HCT116 (cell line): ENCODE data around the gene IQGAP2. TPM values are rescaled to one million over a fixed set of nuclear protein-coding genes. Genes with fewer than 3 reads are reported as not detected.

ENCODE experiments used
- ATAC-seq: fragments of 200-7000 bp; cut with Tn5 transposase; 2 replicates; pipeline ENCODE4 v1.9.1; 2020; ENCODE audit warnings: mild to moderate bottlenecking, moderate library complexity
- BruUV-seq: library from RNA; stranded (reverse); fragments of 400-500 nt; replicated peaks from 2 replicates; lab custom pipeline; 2021; lab: Mats Ljungman, UMichigan
- CTCF ChIA-PET: fragments of 300-600 bp; sonication (Branson Sonifier 250); formaldehyde crosslinking; loops from one replicate; lab custom pipeline; 2021; ENCODE audit warnings: antibody characterized with exemption; lab: Charles Lee
- POLR2A ChIA-PET: fragments of 300-600, 350-600 bp; sonication (Branson Sonifier 250); formaldehyde crosslinking; loops from one replicate; lab custom pipeline; 2021; ENCODE audit warnings: antibody characterized with exemption; lab: Charles Lee
- RAD21 ChIA-PET, 2 experiments: fragments of 300-600 bp; sonication (Branson Sonifier 250); formaldehyde crosslinking; loops; one replicate each; lab custom pipeline; 2023; ENCODE audit warnings: low total read pairs in 2 of 2; ENCODE audit not compliant: uncharacterized antibody in 2 of 2, unreplicated experiment in 2 of 2, low non-redundant PET in 1 of 2; lab: Charles Lee
- DNase-seq: peaks from one replicate; pipeline ENCODE4 v3.0.0-alpha.2; 2010; ENCODE audit warnings: low read depth, low spot score
- H2AFZ ChIP-seq: fragments of 200-600 bp; shearing (Covaris generic), sonication (generic); 2 replicates; pipeline ENCODE4 v1.6.1; 2017; ENCODE audit warnings: low read depth, mixed run types, mixed read lengths, antibody characterized with exemption, low read length; ENCODE audit not compliant: poor library complexity, severe bottlenecking
- H3K27ac ChIP-seq: 2 replicates; pipeline ENCODE4 v1.5.1; 2012; ENCODE audit warnings: low read depth, low read length
- H3K27me3 ChIP-seq: fragments of 200-600 bp; sonication (generic); 2 replicates; pipeline ENCODE4 v1.6.1; 2016; ENCODE audit warnings: mixed run types, low read length, mixed read lengths; ENCODE audit not compliant: insufficient read depth
- H3K36me3 ChIP-seq, 2 experiments: fragments of 200-500 bp in 1 of 2; fragments of 200-600 bp in 1 of 2; sonication (Bioruptor generic) in 1 of 2; sonication (generic) in 1 of 2; 2 replicates each; pipeline versions ENCODE4 v1.5.1 to v1.6.1; 2014 to 2016; ENCODE audit warnings: low read length in 2 of 2, inconsistent platforms in 1 of 2, mixed read lengths in 1 of 2, mixed run types in 1 of 2; ENCODE audit not compliant: insufficient read depth in 2 of 2, control insufficient read depth in 1 of 2
- H3K4me1 ChIP-seq, 2 experiments: fragments of 200-600 bp in 1 of 2; sonication (generic) in 1 of 2; 2 replicates each; pipeline versions ENCODE4 v1.5.1 to v1.6.1; 2012 to 2017; ENCODE audit warnings: low read length in 2 of 2, inconsistent platforms in 1 of 2, mild to moderate bottlenecking in 1 of 2, mixed read lengths in 1 of 2, mixed run types in 1 of 2, moderate library complexity in 1 of 2; ENCODE audit not compliant: insufficient read depth in 2 of 2, control insufficient read depth in 1 of 2
- H3K4me2 ChIP-seq: fragments of 200-600 bp; sonication (generic); 2 replicates; pipeline ENCODE4 v1.6.1; 2017; ENCODE audit warnings: mixed run types, low read length, mixed read lengths
- H3K4me3 ChIP-seq, 2 experiments: fragments of 200-600 bp in 1 of 2; sonication (generic) in 1 of 2; replicated peaks in 1 of 2; 2 replicates each; pipeline ENCODE4 v1.5.1; 2011 to 2016; ENCODE audit warnings: low read length in 2 of 2, control low read depth in 1 of 2, low read depth in 1 of 2, mild to moderate bottlenecking in 1 of 2, mixed read lengths in 1 of 2, mixed run types in 1 of 2
- H3K79me2 ChIP-seq: fragments of 200-600 bp; sonication (generic); 2 replicates; pipeline ENCODE4 v1.6.1; 2017; ENCODE audit warnings: mild to moderate bottlenecking, mixed run types, low read length, moderate library complexity, mixed read lengths; ENCODE audit not compliant: insufficient read depth
- H3K9ac ChIP-seq: fragments of 200-600 bp; sonication (generic); 2 replicates; pipeline ENCODE4 v1.6.1; 2016; ENCODE audit warnings: low read length, mixed read lengths
- H3K9me2 ChIP-seq: fragments of 200-600 bp; sonication (generic), shearing (Covaris generic); 2 replicates; pipeline ENCODE4 v1.6.1; 2017; ENCODE audit warnings: mixed run types, mild to moderate bottlenecking, moderate library complexity; ENCODE audit not compliant: insufficient read depth
- H3K9me3 ChIP-seq, 2 experiments: fragments of 200-500 bp in 1 of 2; fragments of 200-600 bp in 1 of 2; sonication (Bioruptor generic) in 1 of 2; sonication (generic) in 1 of 2; 2 replicates each; pipeline ENCODE4 v1.6.1; 2014 to 2017; ENCODE audit warnings: low read length in 2 of 2, mixed read lengths in 2 of 2, inconsistent platforms in 1 of 2, low read depth in 1 of 2, mild to moderate bottlenecking in 1 of 2, mixed run types in 1 of 2, moderate library complexity in 1 of 2; ENCODE audit not compliant: control insufficient read depth in 1 of 2, insufficient read depth in 1 of 2
- H4K20me1 ChIP-seq: fragments of 200-600 bp; sonication (generic), shearing (Covaris generic); 2 replicates; pipeline ENCODE4 v1.6.1; 2017; ENCODE audit warnings: mixed run types, mild to moderate bottlenecking, moderate library complexity; ENCODE audit not compliant: insufficient read depth
- CEBPB ChIP-seq: IDR thresholded peaks from 2 replicates; pipeline ENCODE4 v1.6.1; 2012; ENCODE audit warnings: low read depth
- ELF1 ChIP-seq: IDR thresholded peaks from 2 replicates; pipeline ENCODE4 v1.6.1; 2012; ENCODE audit warnings: low read depth, borderline replicate concordance
- EZH2phosphoT487 ChIP-seq: fragments of 200-600 bp; IDR thresholded peaks from 2 replicates; pipeline ENCODE4 v1.6.1; 2018; ENCODE audit warnings: antibody characterized with exemption, borderline replicate concordance
- JUND ChIP-seq: IDR thresholded peaks from 2 replicates; pipeline ENCODE4 v1.6.1; 2012
- POLR2A ChIP-seq: IDR thresholded peaks from 2 replicates; pipeline ENCODE4 v1.7.0; 2011; ENCODE audit warnings: borderline replicate concordance; ENCODE audit not compliant: insufficient read depth, insufficient read length; ENCODE audit errors: extremely low read depth
- POLR2AphosphoS5 ChIP-seq: IDR thresholded peaks from 2 replicates; pipeline ENCODE4 v1.6.1; 2011; ENCODE audit warnings: mild to moderate bottlenecking, low read depth, low read length, moderate library complexity
- RAD21 ChIP-seq: IDR thresholded peaks from 2 replicates; pipeline ENCODE4 v1.6.1; 2012; ENCODE audit warnings: low read depth, mild to moderate bottlenecking
- SIN3A ChIP-seq: IDR thresholded peaks from 2 replicates; pipeline ENCODE4 v1.6.1; 2012; ENCODE audit warnings: low read depth
- SRF ChIP-seq: IDR thresholded peaks from 2 replicates; pipeline ENCODE4 v1.6.1; 2012; ENCODE audit warnings: low read depth
- intact Hi-C: fragments of 100-400 bp; cut with micrococcal nuclease; formaldehyde crosslinking; loops from 2 replicates; pipeline ENCODE4 v1.10.0; 2022
- total RNA-seq: library from RNA; stranded (reverse); gene quantifications from one replicate; pipeline ENCODE4 v1.2.1, GENCODE V29; 2021; ENCODE audit not compliant: unreplicated experiment
- TF ChIP-seq, protein P1 (sequence below): IDR thresholded peaks from 2 replicates; pipeline ENCODE4 v1.6.1; 2012; ENCODE audit warnings: low read depth
- TF ChIP-seq, protein P2 (sequence below): IDR thresholded peaks from 2 replicates; pipeline ENCODE4 v1.6.1; 2011; ENCODE audit warnings: mild to moderate bottlenecking, low read length, moderate library complexity; ENCODE audit not compliant: insufficient replicate concordance; ENCODE audit errors: extremely low read depth
- TF ChIP-seq, protein P3 (sequence below): IDR thresholded peaks from 2 replicates; pipeline ENCODE4 v1.6.1; 2012

The IQGAP2 gene
- total RNA-seq, 1 experiment from 2014 or later = 2.0 TPM

DNA sequence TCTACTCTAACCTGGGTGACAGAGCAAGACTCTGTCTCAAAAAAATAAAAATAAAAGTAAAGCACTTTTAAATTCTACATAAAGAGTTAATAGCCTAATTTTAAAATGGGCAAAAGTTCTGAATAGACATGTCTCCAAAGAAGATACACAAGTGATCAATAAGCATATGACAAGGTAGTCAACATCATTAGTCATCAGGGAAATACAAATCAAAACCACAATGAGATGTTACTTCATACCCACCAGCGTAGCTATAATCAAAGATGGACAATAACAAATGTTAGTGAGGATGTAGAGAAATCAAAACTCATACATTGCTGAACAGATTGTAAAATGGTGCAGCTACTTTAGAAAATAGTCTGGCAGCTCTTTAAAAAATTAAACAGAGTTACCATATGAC is 64.1 kb downstream of the IQGAP2 start:
- ATAC-seq (no peak), DNase-seq (no peak)
- Histone ChIP-seq H2AFZ (no peak overlapping the region), H3K79me2 (no peaks in the 10 kb centered on the region), H3K4me2 (no peak overlapping the region), H3K9me3 (no peaks in the 10 kb centered on the region), H3K27me3 (0 out of 2 replicates have a peak, but pooled peaks cover 4% of the 10 kb centered on the region), H3K9me2 (no peaks in the 10 kb centered on the region), H4K20me1 (no peaks in the 10 kb centered on the region)
- BruUV-seq = no TSS peak
- CTCF ChIA-PET = interaction anchor here (1.0 kb wide), 1 partner anchor 16 kb away, joined by 3 read pairs; no protein-coding TSS in a partner anchor
- intact Hi-C loops = no loop called here
- TF ChIP-seq CEBPB = no peak
- TF ChIP-seq, all 23 proteins: peak for 0
- H3K36me3 ChIP-seq = no peaks in the 10 kb centered on the region
- POLR2A ChIA-PET = no interaction called here
- H3K4me1 ChIP-seq = no peaks in the 10 kb centered on the region; a peak in 1 of 4 replicates
- H3K4me3 ChIP-seq = no peak overlapping the region
- no peak overlapping the region for H3K9ac ChIP-seq
- no peak overlapping the region for H3K27ac ChIP-seq
- RAD21 ChIA-PET = no interaction called here

DNA sequence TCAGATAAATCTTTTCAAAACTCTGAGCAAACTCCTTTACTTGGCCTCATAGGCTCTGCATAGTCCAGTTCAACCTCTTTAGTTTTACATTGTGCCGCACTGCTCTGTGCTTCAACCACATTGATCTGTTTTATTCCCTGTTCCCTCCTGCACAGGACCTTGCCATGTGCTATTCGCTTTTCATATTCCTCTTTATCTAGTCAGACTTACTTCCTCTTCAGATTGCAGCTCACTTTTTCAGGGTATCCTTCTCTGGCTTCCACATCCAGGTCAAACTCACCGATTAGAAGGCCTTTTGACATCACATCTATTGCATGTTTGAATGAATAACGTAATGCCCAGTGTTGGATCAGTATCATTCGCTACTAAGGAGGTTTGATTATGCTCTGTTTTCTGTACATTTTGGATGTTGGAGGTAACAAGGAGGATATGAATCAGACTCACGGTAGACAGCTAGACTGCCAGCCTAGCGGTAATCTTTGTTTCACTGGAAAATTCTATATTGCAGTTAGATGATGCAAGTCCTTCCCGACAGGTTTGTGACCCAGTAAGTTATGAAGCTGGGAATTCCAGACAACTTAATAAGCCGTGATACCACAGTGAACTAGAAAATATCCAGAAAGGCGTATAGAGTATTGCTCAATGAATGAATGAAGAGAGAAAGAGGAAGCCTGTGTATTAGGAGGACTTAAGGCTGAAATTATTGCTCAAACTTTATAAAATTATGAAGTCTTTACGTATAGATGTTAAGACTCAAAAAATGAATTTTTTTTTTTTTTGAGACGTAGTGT is 65.7 kb downstream of the IQGAP2 start:
- H3K9me3 ChIP-seq = no peaks in the 10 kb centered on the region
- H3K4me1 ChIP-seq = peaks cover 0 to 2% of the 10 kb centered on the region in 2 experiments; a peak in 1 of 4 replicates
- H3K36me3 ChIP-seq = no peaks in the 10 kb centered on the region
- CTCF ChIA-PET = no interaction called here
- no peaks in the 10 kb centered on the region for H3K79me2 ChIP-seq
- H3K9me2 ChIP-seq = no peaks in the 10 kb centered on the region
- no peak for DNase-seq
- H3K4me2 ChIP-seq = no peak overlapping the region
- H3K4me3 ChIP-seq = no peak overlapping the region
- POLR2A ChIA-PET = no interaction called here
- intact Hi-C loops = no loop called here
- BruUV-seq = no TSS peak
- H4K20me1 ChIP-seq = no peaks in the 10 kb centered on the region
- TF ChIP-seq, protein P1, sequence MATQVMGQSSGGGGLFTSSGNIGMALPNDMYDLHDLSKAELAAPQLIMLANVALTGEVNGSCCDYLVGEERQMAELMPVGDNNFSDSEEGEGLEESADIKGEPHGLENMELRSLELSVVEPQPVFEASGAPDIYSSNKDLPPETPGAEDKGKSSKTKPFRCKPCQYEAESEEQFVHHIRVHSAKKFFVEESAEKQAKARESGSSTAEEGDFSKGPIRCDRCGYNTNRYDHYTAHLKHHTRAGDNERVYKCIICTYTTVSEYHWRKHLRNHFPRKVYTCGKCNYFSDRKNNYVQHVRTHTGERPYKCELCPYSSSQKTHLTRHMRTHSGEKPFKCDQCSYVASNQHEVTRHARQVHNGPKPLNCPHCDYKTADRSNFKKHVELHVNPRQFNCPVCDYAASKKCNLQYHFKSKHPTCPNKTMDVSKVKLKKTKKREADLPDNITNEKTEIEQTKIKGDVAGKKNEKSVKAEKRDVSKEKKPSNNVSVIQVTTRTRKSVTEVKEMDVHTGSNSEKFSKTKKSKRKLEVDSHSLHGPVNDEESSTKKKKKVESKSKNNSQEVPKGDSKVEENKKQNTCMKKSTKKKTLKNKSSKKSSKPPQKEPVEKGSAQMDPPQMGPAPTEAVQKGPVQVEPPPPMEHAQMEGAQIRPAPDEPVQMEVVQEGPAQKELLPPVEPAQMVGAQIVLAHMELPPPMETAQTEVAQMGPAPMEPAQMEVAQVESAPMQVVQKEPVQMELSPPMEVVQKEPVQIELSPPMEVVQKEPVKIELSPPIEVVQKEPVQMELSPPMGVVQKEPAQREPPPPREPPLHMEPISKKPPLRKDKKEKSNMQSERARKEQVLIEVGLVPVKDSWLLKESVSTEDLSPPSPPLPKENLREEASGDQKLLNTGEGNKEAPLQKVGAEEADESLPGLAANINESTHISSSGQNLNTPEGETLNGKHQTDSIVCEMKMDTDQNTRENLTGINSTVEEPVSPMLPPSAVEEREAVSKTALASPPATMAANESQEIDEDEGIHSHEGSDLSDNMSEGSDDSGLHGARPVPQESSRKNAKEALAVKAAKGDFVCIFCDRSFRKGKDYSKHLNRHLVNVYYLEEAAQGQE = no peak
- no peak for TF ChIP-seq SIN3A
- no peak for TF ChIP-seq SRF
- no peak for TF ChIP-seq POLR2AphosphoS5
- TF ChIP-seq JUND = no peak
- no peak for TF ChIP-seq CEBPB
- TF ChIP-seq ELF1 = no peak
- TF ChIP-seq RAD21 = no peak
- TF ChIP-seq POLR2A = no peak
- TF ChIP-seq EZH2phosphoT487 = no peak
- TF ChIP-seq, protein P2, sequence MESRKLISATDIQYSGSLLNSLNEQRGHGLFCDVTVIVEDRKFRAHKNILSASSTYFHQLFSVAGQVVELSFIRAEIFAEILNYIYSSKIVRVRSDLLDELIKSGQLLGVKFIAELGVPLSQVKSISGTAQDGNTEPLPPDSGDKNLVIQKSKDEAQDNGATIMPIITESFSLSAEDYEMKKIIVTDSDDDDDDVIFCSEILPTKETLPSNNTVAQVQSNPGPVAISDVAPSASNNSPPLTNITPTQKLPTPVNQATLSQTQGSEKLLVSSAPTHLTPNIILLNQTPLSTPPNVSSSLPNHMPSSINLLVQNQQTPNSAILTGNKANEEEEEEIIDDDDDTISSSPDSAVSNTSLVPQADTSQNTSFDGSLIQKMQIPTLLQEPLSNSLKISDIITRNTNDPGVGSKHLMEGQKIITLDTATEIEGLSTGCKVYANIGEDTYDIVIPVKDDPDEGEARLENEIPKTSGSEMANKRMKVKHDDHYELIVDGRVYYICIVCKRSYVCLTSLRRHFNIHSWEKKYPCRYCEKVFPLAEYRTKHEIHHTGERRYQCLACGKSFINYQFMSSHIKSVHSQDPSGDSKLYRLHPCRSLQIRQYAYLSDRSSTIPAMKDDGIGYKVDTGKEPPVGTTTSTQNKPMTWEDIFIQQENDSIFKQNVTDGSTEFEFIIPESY = no peak
- TF ChIP-seq, protein P3, sequence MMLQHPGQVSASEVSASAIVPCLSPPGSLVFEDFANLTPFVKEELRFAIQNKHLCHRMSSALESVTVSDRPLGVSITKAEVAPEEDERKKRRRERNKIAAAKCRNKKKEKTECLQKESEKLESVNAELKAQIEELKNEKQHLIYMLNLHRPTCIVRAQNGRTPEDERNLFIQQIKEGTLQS = no peak
- H3K9ac ChIP-seq = no peak overlapping the region
- no peak for ATAC-seq
- no peak overlapping the region for H3K27ac ChIP-seq
- H3K27me3 ChIP-seq = no peaks in the 10 kb centered on the region
- no peak overlapping the region for H2AFZ ChIP-seq
- RAD21 ChIA-PET = no interaction called here
